Measurements from ENCODE around the gene PDE7B.

DNA sequence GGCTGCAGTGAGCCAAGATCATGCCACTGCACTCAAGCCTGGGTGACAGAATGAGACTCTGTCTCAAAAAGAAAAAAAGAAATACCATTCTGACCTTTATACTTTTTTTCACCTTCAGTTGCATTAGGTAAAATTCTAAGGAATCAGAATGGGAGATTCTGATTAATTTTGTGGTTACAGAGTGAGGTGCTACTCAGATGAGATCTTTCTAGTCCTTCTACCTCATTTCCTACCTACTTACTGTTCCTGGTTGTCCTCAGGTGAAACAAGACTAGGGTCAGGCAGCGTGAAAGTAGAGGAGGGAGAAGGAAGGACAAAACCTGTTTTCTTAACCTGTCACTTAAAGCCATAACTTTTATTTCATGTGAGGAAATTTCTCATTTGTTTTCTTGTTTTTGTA lies 334.9 kb downstream of the PDE7B start:
- TF ChIP-seq, protein P1, sequence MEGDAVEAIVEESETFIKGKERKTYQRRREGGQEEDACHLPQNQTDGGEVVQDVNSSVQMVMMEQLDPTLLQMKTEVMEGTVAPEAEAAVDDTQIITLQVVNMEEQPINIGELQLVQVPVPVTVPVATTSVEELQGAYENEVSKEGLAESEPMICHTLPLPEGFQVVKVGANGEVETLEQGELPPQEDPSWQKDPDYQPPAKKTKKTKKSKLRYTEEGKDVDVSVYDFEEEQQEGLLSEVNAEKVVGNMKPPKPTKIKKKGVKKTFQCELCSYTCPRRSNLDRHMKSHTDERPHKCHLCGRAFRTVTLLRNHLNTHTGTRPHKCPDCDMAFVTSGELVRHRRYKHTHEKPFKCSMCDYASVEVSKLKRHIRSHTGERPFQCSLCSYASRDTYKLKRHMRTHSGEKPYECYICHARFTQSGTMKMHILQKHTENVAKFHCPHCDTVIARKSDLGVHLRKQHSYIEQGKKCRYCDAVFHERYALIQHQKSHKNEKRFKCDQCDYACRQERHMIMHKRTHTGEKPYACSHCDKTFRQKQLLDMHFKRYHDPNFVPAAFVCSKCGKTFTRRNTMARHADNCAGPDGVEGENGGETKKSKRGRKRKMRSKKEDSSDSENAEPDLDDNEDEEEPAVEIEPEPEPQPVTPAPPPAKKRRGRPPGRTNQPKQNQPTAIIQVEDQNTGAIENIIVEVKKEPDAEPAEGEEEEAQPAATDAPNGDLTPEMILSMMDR (IDR thresholded peaks at IDR 0.05) = no peak
- no peak for TF ChIP-seq POLR2A (IDR thresholded peaks at IDR 0.05)

Measured in tibial nerve (tissue), 3 donors.